ENCODE results near the gene DESI1. TPM values are rescaled to one million over a fixed set of nuclear protein-coding genes. Genes with fewer than 3 reads are reported as not detected.

The DESI1 gene
- total RNA-seq, 1 experiment from 2014 or later, result 20.9 TPM

- Histone ChIP-seq H3K4me3 (ENCODE audit: low read length) (no peak overlapping the region), H3K27ac (ENCODE audit: low read length) (no peak overlapping the region), H3K4me1 (ENCODE audit: insufficient read depth, low read length) (no peaks in the 10 kb centered on the region), H2AFZ (ENCODE audit: low read length) (no peak overlapping the region), H3K4me2 (ENCODE audit: low read length) (no peak overlapping the region), H3K36me3 (ENCODE audit: low read depth, low read length) (peaks cover 44% of the 10 kb centered on the region), H3F3A (ENCODE audit: low read length, unreplicated experiment) (no peaks in the 10 kb centered on the region), H3K9ac (ENCODE audit: low read length) (no peak overlapping the region), H3K9me2 (replicated peaks; ENCODE audit: low read length) (no peaks in the 10 kb centered on the region), H4K20me1 (ENCODE audit: low read length) (no peaks in the 10 kb centered on the region), H3K27me3 (ENCODE audit: low read length) (no peaks in the 10 kb centered on the region), H3K9me3 (ENCODE audit: low read length) (no peaks in the 10 kb centered on the region), H3K79me2 (ENCODE audit: low read length) (no peaks in the 10 kb centered on the region)
- DNase-seq (no peak), ATAC-seq (no peak)
- no TSS peak for BruUV-seq (replicated peaks)
- POLR2A ChIA-PET (ENCODE audit: unreplicated experiment), result no interaction called here
- CTCF ChIA-PET, result no interaction called here
- intact Hi-C loops (cut with micrococcal nuclease), result no loop called here
- TF ChIP-seq EZH2 (IDR thresholded peaks at IDR 0.05; ENCODE audit: low read length, unreplicated experiment) (no peak), EZH2phosphoT487 (IDR thresholded peaks at IDR 0.05; ENCODE audit: borderline replicate concordance, low read length) (no peak), CTCF (conservative IDR thresholded peaks at IDR 0.05; ENCODE audit: low read depth, low read length) (no peak)
These were observed 39.1 kb upstream of the DESI1 start for GRCh38 chr22:41659941-41660340.

GRCh38 chr22:41658869-41659268, 38.0 kb upstream of the DESI1 start:
- ChIA-PET CTCF (no interaction called here), POLR2A (ENCODE audit: unreplicated experiment) (no interaction called here)
- no peak overlapping the region for H3K27ac ChIP-seq (ENCODE audit: low read length)
- ATAC-seq, result no peak
- no peak overlapping the region for H3K4me2 ChIP-seq (ENCODE audit: low read length)
- no peaks in the 10 kb centered on the region for H3K79me2 ChIP-seq (ENCODE audit: low read length)
- no peak overlapping the region for H2AFZ ChIP-seq (ENCODE audit: low read length)
- H3K4me1 ChIP-seq (ENCODE audit: insufficient read depth, low read length), result no peaks in the 10 kb centered on the region
- no peaks in the 10 kb centered on the region for H3K9me3 ChIP-seq (ENCODE audit: low read length)
- no TSS peak for BruUV-seq (replicated peaks)
- TF ChIP-seq EZH2phosphoT487 (IDR thresholded peaks at IDR 0.05; ENCODE audit: borderline replicate concordance, low read length), result no peak
- no peak for TF ChIP-seq CTCF (conservative IDR thresholded peaks at IDR 0.05; ENCODE audit: low read depth, low read length)
- no peak for TF ChIP-seq EZH2 (IDR thresholded peaks at IDR 0.05; ENCODE audit: low read length, unreplicated experiment)
- no peaks in the 10 kb centered on the region for H4K20me1 ChIP-seq (ENCODE audit: low read length)
- no peaks in the 10 kb centered on the region for H3K27me3 ChIP-seq (ENCODE audit: low read length)
- H3K9ac ChIP-seq (ENCODE audit: low read length), result no peak overlapping the region
- no peak overlapping the region for H3K4me3 ChIP-seq (ENCODE audit: low read length)
- DNase-seq, result no peak
- H3F3A ChIP-seq (ENCODE audit: low read length, unreplicated experiment), result no peaks in the 10 kb centered on the region
- H3K9me2 ChIP-seq (replicated peaks; ENCODE audit: low read length), result no peaks in the 10 kb centered on the region
- H3K36me3 ChIP-seq (ENCODE audit: low read depth, low read length), result peaks cover 52% of the 10 kb centered on the region
- intact Hi-C loops (cut with micrococcal nuclease), result no loop called here

GRCh38 chr22:41657709-41658108, 36.9 kb upstream of the DESI1 start:
- Histone ChIP-seq H3K27me3 (ENCODE audit: low read length) (no peaks in the 10 kb centered on the region), H3K79me2 (ENCODE audit: low read length) (no peaks in the 10 kb centered on the region), H4K20me1 (ENCODE audit: low read length) (no peaks in the 10 kb centered on the region), H3K9me3 (ENCODE audit: low read length) (no peaks in the 10 kb centered on the region), H3K4me1 (ENCODE audit: insufficient read depth, low read length) (no peaks in the 10 kb centered on the region), H3K27ac (ENCODE audit: low read length) (no peak overlapping the region), H3K9me2 (replicated peaks; ENCODE audit: low read length) (no peaks in the 10 kb centered on the region), H3K36me3 (ENCODE audit: low read depth, low read length) (peaks cover 54% of the 10 kb centered on the region), H3F3A (ENCODE audit: low read length, unreplicated experiment) (no peaks in the 10 kb centered on the region), H3K4me2 (ENCODE audit: low read length) (no peak overlapping the region), H2AFZ (ENCODE audit: low read length) (no peak overlapping the region), H3K4me3 (ENCODE audit: low read length) (no peak overlapping the region), H3K9ac (ENCODE audit: low read length) (no peak overlapping the region)
- ATAC-seq, result no peak
- DNase-seq, result no peak
- no TSS peak for BruUV-seq (replicated peaks)
- intact Hi-C loops (cut with micrococcal nuclease), result no loop called here
- TF ChIP-seq EZH2 (IDR thresholded peaks at IDR 0.05; ENCODE audit: low read length, unreplicated experiment) (no peak), CTCF (conservative IDR thresholded peaks at IDR 0.05; ENCODE audit: low read depth, low read length) (no peak), EZH2phosphoT487 (IDR thresholded peaks at IDR 0.05; ENCODE audit: borderline replicate concordance, low read length) (no peak)
- ChIA-PET CTCF (no interaction called here), POLR2A (ENCODE audit: unreplicated experiment) (no interaction called here)
